ENCODE data around the gene IFIT3.
A peak's percentile ranks its signal among the peaks of the same experiment; 100 is the strongest.
"Not testable (repeated sequence)": the region's sequence is repeated elsewhere in the genome, so short reads cannot be mapped to it uniquely, and the experiment has no call there.

IFIT3 gene

GRCh38 chr10:89304026-89304425 is 23.8 kb upstream of the IFIT3 start:
- DNase-seq: no peak

- no peak for DNase-seq
Observed at GRCh38 chr10:89304446-89304845, 23.4 kb upstream of the IFIT3 start.

GRCh38 chr10:89304925-89305324 is 22.9 kb upstream of the IFIT3 start:
- DNase-seq: no peak

GRCh38 chr10:89305766-89306433 is 21.9 kb upstream of the IFIT3 start:
- DNase-seq: no peak

GRCh38 chr10:89306434-89307268 is 21.1 kb upstream of the IFIT3 start:
- DNase-seq: no peak

- DNase-seq: peak; percentile 40
Observed at GRCh38 chr10:89307269-89307577, 20.6 kb upstream of the IFIT3 start.

- DNase-seq: no peak
Observed at GRCh38 chr10:89308266-89308665, 19.5 kb upstream of the IFIT3 start.

GRCh38 chr10:89308736-89309135 is 19.1 kb upstream of the IFIT3 start:
- DNase-seq: no peak

GRCh38 chr10:89309156-89310055 is 18.4 kb upstream of the IFIT3 start:
- DNase-seq: no peak

- DNase-seq: no peak
Observed at GRCh38 chr10:89310056-89310893, 17.5 kb upstream of the IFIT3 start.

- DNase-seq: no peak
Observed at GRCh38 chr10:89312973-89313372, 14.8 kb upstream of the IFIT3 start.

- DNase-seq: no peak
Observed at GRCh38 chr10:89314676-89315075, 13.1 kb upstream of the IFIT3 start.

- not testable (repeated sequence) for DNase-seq
Observed at GRCh38 chr10:89318047-89318446, 9.8 kb upstream of the IFIT3 start.

GRCh38 chr10:89325081-89325480 is 2.7 kb upstream of the IFIT3 start:
- DNase-seq: not testable (repeated sequence)

- DNase-seq: not testable (repeated sequence)
Observed at GRCh38 chr10:89325856-89326255, 1.9 kb upstream of the IFIT3 start.

- DNase-seq: no peak
Observed at GRCh38 chr10:89329151-89329550, 1.4 kb downstream of the IFIT3 start.

GRCh38 chr10:89330014-89330413 is 2.2 kb downstream of the IFIT3 start:
- not testable (repeated sequence) for DNase-seq

- no peak for DNase-seq
Observed at GRCh38 chr10:89330537-89331212, 2.9 kb downstream of the IFIT3 start.

- not testable (repeated sequence) for DNase-seq
Observed at GRCh38 chr10:89331487-89332122, 3.8 kb downstream of the IFIT3 start.

- peak; percentile 49 for DNase-seq
Observed at GRCh38 chr10:89332123-89332633, 4.4 kb downstream of the IFIT3 start.

GRCh38 chr10:89335226-89335625 is 7.4 kb downstream of the IFIT3 start:
- no peak for DNase-seq
